Measurements from ENCODE around the gene METTL13.
"Not testable (repeated sequence)": the region's sequence is repeated elsewhere in the genome, so short reads cannot be mapped to it uniquely, and the experiment has no call there.

The METTL13 gene

GRCh38 chr1:171769754-171770153 lies 11.7 kb upstream of the METTL13 start:
- no peak for DNase-seq (ENCODE audit: low read depth)

GRCh38 chr1:171772312-171772711 lies 9.1 kb upstream of the METTL13 start:
- no peak for DNase-seq (ENCODE audit: low read depth)

GRCh38 chr1:171780583-171781175 lies 781 bp upstream of the METTL13 start:
- no peak for DNase-seq (ENCODE audit: low read depth)

- DNase-seq (ENCODE audit: low read depth): no peak
These were observed 2.5 kb downstream of the METTL13 start for GRCh38 chr1:171783816-171784530.

- DNase-seq (ENCODE audit: low read depth): no peak
These were observed 3.3 kb downstream of the METTL13 start for GRCh38 chr1:171784784-171785183.

- DNase-seq (ENCODE audit: low read depth): no peak
These were observed 4.3 kb downstream of the METTL13 start for GRCh38 chr1:171785766-171786165.

- no peak for DNase-seq (ENCODE audit: low read depth)
These were observed 5.1 kb downstream of the METTL13 start for GRCh38 chr1:171786534-171786933.

GRCh38 chr1:171787686-171788480 lies 6.4 kb downstream of the METTL13 start:
- DNase-seq (ENCODE audit: low read depth): no peak

GRCh38 chr1:171788696-171789095 lies 7.2 kb downstream of the METTL13 start:
- peak; percentile 88 for DNase-seq (ENCODE audit: low read depth)

- DNase-seq (ENCODE audit: low read depth): no peak
These were observed 8.9 kb downstream of the METTL13 start for GRCh38 chr1:171790318-171790717.

GRCh38 chr1:171792656-171793369 lies 11.4 kb downstream of the METTL13 start:
- DNase-seq (ENCODE audit: low read depth): no peak

- no peak for DNase-seq (ENCODE audit: low read depth)
These were observed 12.2 kb downstream of the METTL13 start for GRCh38 chr1:171793636-171794035.

GRCh38 chr1:171794085-171794484 lies 12.6 kb downstream of the METTL13 start:
- peak; percentile 87 for DNase-seq (ENCODE audit: low read depth)

- DNase-seq (ENCODE audit: low read depth): no peak
These were observed 15.1 kb downstream of the METTL13 start for GRCh38 chr1:171796592-171796991.

- no peak for DNase-seq (ENCODE audit: low read depth)
These were observed 16.9 kb downstream of the METTL13 start for GRCh38 chr1:171798311-171798710.

- no peak for DNase-seq (ENCODE audit: low read depth)
These were observed 17.3 kb downstream of the METTL13 start for GRCh38 chr1:171798765-171799164.

- peak; percentile 10 for DNase-seq (ENCODE audit: low read depth)
These were observed 17.7 kb downstream of the METTL13 start for GRCh38 chr1:171799166-171799565.

GRCh38 chr1:171799698-171800097 lies 18.2 kb downstream of the METTL13 start:
- DNase-seq (ENCODE audit: low read depth): not testable (repeated sequence)

- DNase-seq (ENCODE audit: low read depth): no peak
These were observed 18.9 kb downstream of the METTL13 start for GRCh38 chr1:171800342-171800741.

- no peak for DNase-seq (ENCODE audit: low read depth)
These were observed 19.4 kb downstream of the METTL13 start for GRCh38 chr1:171800851-171801250.

GRCh38 chr1:171801487-171801891 lies 20.0 kb downstream of the METTL13 start:
- DNase-seq (ENCODE audit: low read depth): peak; percentile 47

- no peak for DNase-seq (ENCODE audit: low read depth)
These were observed 20.7 kb downstream of the METTL13 start for GRCh38 chr1:171802207-171802606.

Measured in EH (cell line).